ENCODE results near the gene TTLL5. TPM values are rescaled to one million over a fixed set of nuclear protein-coding genes. Genes with fewer than 3 reads are reported as not detected.
"Not testable (repeated sequence)": the region's sequence is repeated elsewhere in the genome, so short reads cannot be mapped to it uniquely, and the experiment has no call there.

The TTLL5 gene
- total RNA-seq, 1 donor from 2014 or later: 20.4 TPM

DNA sequence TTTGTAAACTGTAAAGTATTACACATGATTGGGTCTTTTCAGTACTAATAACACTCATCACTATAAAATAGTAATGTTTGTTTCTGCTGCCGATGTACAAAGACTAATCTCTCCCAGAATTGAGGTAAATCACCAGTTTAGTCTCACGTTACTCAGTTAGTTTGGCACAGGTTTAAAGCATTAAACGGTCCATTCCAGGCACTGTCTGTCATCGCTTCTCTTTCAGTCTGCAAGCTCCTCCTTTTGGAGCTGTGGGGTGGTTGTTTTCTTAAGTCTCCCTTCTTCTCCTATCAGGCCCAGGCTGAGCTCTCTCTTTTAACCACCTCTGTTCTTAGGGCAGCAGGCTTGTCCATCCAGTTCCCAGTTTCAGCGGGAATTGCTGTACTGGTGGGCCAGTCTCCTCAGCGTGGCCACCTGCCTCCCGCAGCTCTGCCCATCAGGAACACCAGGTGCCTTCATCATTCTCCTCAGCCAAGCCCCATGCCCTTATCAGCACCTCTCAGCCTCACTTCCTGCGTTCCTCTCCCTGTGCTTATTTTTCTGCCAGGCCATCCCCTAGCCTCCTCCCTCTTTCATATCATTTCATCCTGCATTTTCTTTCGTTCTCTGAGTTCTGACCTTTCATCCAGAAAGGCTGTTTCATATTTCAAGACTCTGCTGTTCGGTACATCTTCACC, 171.7 kb downstream of the TTLL5 start:
- peak in 1 of 2 donors; percentile 17 for DNase-seq (ENCODE audit: low read depth in 2 of 2)

DNA sequence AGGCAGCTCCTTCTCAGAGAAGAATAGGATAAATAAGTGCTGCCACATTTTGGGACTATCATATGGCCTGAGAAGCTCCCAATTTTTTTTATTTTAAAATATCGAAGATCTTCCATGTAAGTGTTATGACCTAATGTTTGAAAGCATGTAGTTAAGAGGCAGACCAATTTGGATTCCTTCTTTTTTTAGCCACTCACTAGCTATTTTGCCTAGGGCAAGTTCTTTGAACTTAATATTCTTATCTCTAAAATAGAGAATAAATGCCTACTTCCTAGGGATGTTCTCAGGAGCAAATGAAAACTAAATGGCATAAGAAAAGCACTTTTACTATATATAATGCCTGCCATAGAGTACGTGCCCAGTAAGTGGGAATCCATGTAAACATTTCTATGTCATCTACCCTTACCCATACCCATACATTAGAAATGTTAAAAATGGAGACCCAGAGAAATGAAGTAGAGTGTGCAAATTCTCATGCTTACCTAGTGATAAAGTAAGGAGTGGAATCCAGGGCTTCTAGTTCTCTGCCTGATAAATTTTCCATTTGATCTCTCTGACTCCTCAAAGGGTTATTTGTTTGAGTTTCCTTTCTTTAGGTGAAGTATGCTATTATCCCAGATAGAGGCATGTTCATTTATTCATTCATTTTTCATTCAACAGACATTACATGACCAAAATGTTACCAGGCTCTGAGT, 172.4 kb downstream of the TTLL5 start:
- no peak for DNase-seq (ENCODE audit: low read depth in 2 of 2)

DNA sequence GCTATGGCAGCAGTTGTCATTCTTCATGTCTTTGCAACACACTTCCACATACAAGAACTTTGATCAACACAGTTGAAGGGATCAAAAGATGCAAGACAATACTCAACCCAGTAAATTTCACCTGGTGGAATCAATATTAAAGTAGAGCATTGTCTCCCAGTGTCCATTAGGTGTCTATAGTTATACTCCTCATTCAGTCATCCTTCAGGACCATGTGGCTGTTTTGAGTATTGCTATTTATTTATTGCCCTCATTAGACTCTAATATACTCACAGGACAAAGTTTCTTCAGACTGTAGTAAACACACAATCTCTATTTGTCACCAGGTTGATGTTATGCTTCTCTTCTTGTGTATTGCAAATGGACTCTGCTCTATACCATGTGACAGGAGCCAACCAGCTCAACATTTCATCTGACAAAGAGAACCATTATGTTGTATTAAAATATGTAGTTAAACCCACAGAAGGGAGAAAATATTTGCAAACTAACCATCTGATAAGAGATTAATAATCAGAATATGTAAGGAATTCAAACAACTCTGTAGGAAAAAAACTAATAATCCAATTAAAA, 174.2 kb downstream of the TTLL5 start:
- DNase-seq (ENCODE audit: low read depth in 2 of 2): no peak

DNA sequence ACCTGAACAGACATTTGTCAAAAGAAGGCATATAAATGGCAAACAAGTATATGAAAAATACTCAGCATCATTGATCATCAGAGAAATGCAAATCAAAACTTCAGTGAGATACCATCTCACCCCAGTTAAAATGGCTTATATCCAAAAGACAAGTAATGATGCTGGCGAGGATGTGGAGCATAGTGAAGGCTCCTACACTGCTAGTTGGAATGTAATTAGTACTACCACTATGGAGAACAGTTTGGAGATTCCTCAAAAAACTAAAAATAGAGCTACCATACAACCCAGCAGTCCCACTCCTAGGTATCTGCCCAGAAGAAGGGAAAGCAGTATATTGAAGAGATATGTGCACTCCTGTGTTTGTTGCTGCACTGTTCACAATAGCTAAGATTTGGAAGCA, 174.7 kb downstream of the TTLL5 start:
- DNase-seq (ENCODE audit: low read depth in 2 of 2): no peak

DNA sequence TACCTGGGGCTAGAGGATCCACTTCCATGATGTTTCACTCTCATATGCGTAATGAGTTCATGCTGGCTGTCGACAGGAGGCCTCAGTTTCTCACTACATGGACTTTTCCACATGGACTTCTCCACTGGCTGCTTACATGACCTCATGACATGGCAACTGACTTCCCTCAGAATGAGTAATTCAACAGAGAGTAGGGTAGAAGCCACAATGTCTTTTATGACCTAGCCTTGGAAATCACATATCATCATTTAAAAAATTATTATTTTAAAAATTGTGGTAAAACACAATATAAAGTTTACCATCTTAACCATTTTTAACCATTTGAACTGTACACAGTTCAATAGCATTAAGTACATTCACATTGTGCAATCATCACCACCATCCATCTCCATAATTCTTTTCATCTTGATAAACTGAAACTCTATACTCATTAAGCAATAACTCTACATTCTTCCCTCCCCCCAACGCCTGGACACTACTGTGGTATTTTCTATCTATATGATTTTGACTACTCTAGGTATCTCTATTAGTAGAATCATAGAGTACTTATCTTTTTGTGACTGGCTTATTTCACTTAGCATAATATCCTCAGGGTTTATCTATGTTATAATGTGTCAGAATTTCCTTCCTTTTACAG, 176.2 kb downstream of the TTLL5 start:
- DNase-seq (ENCODE audit: low read depth in 2 of 2): no peak

DNA sequence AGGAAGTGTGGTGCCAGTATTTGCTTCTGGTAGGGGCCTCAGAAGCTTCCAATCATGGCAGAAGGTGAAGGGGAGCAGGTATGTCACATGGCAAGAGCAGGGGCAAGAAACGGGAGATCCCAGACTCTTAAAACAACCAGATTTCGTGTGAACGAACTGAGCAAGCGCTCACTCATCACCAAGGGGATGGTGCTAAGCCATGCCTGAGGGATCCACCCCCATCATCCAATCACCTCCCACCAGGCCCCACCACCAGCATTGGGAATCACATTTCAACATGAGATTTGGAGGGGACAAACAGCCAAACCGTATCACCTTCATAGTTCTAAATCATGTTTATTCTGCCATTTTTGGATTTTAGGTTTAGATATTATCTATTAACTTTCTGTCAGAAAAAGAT, 179.9 kb downstream of the TTLL5 start:
- DNase-seq (ENCODE audit: low read depth in 2 of 2): no peak

DNA sequence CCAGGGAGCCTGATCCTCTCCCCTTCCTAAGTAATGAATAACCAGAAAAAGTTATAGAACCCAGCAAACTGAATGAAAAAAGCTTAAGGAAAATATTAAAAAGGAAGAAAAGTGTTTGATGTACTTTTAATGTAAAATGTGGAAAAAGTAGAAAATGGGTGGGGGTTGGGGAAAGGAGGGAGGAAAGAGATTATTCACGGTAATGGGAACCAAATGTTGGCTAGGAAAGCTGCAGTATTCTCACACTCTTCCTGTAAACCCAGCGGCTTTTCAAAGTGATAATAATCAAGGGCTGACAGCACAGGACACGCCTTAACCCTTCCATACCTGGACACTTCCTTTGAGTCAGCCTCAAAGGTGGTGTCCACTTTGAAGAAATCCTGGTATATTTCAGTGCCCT, 181.5 kb downstream of the TTLL5 start:
- DNase-seq (ENCODE audit: low read depth in 2 of 2): peak in 1 of 2 donors; percentile 38

DNA sequence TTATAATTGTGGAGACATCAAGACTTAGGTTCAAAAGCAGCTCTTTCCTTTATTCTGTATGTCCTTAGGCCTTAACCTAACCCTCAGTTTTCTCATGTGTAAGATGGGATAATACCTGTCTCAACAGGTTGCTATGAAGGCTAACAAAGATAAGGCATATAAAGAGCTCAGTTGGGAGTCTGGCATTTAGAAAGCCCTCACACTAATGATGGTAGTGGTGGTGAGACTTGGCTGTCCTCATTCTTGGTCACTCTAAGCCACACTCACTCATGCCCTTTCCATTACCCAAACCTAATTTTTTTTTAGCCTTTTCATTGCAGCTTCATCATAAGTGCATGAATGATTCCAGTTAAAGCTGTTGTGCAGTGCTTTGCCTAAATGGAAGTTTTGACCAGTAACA, 183.4 kb downstream of the TTLL5 start:
- no peak for DNase-seq (ENCODE audit: low read depth in 2 of 2)

DNA sequence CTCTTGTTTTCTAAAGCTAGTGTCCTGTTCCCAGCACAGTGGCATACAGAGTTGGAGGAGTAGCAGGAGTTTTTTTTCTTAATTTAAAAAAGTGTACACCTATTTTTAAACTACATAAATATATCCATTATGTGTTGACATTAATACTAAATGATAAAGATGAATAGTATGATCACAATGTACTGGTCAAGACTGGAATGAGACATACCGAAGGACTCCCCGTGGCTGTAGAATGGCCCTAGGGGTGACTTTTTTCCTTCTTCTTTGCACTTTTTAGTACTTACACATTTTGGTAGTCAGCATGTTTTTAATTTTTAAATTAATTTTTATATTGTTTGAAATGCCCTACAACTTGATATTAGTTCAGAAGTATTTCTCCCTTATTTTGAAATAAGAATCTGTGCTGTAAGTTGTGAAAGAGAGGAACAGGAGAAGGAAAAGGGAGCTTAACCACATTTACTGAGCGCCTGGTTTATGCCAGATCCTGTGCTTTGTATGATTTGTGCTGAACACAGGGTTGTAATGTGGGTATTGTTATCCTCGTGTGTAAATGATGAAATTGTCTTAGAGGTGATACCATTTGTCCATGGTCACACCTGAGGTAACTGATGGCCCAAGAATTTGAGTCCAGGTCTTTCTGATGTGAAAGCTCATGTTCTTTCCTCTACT, 184.2 kb downstream of the TTLL5 start:
- DNase-seq (ENCODE audit: low read depth in 2 of 2): no peak

DNA sequence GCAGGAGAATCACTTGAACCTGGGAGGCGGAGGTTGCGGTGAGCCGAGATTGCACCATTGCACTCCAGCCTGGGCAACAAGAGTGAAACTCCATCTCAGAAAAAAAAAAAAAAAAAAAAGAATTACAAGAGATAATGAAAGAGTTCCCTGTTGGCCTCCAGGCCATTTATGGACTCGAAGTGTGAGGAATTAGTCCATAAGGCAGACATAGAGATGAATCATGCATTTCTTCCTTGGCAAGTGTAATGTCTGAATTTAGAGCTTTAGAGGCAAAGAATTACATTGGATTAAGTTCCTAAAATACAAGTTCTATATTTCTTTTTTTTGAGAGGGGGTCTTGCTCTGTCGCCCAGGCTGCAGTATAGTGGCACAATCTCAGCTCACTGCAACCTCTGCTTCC, 185.6 kb downstream of the TTLL5 start:
- not testable (repeated sequence) for DNase-seq (ENCODE audit: low read depth in 2 of 2)

DNA sequence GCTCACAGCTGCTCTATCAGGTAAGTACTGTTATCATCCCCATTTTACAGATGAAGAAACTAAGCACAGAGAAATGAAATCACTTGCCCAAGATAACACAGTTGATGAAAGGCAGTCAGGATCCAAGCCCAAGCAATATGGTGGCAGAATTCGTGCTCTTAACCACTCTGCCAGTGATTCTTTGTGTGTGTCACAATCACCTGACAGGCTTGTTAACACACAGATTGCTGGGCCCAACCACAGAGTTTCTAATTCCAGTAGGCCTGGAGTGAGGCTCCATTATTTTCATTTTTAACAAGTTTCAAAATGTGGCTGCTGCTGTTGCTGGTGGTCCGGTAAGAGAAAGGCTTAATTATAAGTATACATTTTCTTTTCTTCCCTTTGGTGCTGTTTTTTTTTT, 186.5 kb downstream of the TTLL5 start:
- no peak for DNase-seq (ENCODE audit: low read depth in 2 of 2)

DNA sequence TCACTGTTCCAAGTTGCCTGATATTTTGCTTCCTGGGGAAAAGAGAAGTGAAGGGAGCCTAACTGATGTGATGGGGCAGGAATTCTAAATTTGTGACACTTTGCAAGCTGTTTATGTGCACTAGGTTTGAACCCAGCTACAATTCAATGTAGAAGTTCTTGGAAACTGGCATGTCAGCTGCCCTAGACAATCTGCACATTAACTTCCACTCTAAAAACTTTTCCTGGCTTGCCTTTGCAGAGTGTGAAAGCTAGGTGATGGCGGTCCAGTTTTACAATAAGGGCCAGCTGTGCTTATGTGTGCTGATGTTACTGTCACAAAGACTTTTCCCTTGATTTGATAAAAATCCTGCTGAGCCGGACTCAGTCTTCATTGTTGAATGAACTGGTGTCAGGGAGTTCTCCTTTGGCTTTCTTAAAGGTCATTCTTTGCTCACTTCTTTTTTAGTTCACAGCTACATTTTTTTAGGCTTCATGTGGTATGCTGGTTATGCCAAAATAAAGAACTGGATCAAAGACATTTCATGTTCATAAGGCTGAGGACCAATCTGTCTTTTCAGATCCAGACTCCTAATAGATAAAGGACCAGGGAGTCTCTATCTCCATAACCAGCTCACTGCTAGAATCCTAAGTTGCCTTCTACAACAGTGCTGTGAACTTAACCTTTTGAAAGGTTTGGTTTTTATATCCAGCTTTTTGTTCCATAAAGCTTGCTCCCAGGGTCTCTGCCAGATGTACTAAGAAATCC, 187.3 kb downstream of the TTLL5 start:
- DNase-seq (ENCODE audit: low read depth in 2 of 2): no peak

DNA sequence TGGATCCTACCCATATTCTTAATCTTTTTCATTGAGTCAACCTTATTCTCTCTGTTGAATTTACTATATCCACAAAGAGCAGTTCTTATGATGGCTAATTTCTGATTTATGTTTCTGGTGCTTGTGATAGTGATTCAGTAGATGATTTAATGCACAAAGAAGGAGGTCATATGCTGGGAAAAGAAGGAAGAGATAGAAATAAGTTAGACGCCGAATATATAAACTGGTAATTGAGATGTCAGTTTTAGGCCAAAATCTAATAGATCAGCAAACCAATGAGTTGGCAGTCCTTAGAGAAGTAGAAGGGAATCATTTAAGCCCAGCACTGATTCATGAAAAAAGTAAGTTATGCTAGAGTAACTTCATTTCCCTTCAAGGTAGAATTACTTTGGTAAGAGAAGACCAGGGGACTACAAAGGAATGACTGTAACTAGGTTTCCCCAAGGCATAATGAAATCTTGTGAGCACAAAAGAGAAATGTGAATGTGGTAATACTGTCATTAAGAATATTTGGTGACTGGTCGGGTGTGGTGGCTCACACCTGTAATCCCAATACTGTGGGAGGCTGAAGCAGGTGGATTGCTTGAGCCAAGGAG, 188.4 kb downstream of the TTLL5 start:
- no peak for DNase-seq (ENCODE audit: low read depth in 2 of 2)

DNA sequence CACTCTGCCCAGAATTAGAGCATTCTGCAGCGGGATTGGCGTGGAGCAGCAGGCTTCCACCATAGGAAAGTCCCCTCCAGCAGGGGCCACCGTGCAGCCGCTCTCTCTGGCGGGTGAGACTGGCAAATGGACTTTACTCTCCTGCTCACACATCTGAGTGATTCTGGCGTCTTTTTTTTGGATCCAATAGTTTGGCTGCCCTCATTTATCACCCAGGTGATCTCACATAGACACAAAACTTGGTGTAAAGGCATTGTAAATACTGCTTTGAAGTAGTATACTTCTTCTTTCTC, 190.5 kb downstream of the TTLL5 start:
- DNase-seq (ENCODE audit: low read depth in 2 of 2): no peak

DNA sequence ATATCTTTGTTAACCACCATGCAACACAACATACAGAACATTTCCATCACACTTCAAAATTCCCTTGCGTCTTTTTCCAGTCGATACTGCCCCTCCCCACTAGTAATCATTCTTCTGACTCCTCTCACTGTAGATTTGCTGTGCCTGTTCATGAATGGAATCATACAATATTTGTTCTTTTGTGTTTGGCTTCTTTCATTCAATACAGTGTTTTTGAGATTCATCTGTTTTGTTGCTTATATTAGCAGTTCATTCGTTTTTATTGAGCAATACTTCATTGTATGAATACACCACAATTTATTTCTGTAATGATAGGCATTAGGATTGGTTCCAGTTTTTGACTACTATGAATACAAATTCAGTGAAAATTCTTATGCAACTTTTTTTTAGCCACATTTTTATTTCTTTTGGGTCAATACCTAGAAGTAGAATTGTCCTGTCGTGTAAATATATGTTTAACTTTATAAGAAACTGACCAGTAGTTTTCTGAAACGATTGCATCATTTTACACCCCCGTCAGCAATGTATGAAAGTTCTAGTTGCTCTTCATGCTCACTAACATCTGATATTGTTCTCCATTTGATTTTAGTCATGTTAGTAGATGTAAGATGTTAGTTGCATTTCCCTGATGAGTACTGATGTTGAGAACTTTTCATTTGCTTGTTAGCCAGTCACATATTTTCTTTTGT, 193.2 kb downstream of the TTLL5 start:
- DNase-seq (ENCODE audit: low read depth in 2 of 2): no peak

DNA sequence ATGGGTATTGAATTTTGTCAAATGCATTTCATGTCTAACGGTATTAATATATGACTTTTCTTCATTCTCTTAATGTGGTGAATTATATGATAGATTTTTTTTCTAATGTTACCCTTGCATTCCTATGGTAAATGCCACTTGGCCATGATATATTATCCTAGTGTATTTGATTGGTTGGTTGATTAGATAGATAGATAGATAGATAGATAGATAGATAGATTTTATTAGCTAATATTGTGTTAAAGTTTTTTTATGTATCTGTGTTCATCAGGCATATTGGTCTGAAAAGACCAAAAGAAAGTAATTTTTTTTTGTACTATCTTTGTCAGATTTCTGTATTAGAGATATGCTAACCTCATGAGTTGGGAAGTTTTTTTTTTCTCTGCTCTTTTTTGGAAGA, 196.2 kb downstream of the TTLL5 start:
- no peak for DNase-seq (ENCODE audit: low read depth in 2 of 2)

DNA sequence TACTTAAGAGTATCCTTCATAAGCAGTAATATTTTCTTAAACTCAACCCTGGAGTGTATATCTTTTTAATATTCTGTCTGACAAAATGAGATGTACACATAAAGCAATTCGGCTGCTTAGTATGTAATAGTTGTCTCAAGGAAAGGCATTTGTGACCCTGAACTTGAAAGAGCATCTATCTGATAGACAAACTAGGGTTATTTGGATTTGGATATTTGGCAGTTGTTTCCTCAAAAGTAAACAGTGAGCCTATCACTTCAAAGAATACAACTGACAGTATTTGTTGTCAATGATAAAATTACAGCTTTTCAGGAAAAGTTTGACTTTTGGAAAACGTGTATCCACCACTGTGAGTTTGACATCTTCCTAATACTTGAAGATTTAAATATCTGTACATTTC, 197.3 kb downstream of the TTLL5 start:
- DNase-seq (ENCODE audit: low read depth in 2 of 2): no peak

DNA sequence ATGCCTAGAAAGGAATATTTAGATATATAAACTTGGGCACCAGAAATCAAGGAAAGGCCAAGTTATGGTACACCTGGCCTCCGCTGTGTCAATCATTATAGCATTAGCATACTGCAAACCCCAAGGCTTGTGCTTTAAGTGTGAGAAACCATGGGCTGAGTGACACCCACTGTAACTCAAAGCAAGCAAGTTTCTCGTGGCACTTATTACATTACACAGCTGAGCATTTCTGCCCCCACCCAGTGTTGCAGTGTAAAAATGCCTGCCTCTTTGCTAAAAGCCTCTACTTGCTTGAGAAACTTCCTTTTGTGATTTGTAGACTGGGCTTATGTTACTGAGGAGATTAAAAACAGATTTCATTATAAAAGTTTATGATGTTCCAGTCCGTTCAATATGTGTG, 198.7 kb downstream of the TTLL5 start:
- DNase-seq (ENCODE audit: low read depth in 2 of 2): no peak

DNA sequence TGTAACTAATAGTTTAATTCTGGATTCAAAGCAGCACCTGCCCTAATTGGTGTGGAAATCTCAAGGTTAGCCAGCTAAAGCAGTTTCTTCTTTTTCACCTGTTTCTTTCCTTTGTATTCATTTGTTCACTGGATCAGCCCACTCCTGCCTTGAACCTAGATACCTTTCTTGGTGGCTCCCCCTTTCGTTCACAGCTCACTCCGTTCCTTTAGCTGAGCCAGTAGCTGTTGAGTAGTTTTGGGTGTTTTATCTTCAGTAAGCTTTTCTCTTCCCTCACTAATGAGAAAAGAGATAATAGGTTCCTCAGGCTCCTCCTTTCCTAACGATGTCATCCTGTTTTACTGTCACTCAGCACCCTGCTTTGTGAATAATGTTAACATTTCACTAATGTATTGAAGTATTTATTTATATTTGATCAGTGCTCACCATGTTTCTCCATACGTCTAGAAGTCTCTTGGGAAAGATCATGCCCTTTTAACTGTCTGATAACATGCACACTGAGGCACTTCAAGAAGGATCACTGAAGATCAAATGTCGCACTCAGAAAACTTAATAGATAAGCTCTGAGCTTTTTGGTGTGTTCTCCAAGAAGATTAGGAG, 199.6 kb downstream of the TTLL5 start:
- no peak for DNase-seq (ENCODE audit: low read depth in 2 of 2)

DNA sequence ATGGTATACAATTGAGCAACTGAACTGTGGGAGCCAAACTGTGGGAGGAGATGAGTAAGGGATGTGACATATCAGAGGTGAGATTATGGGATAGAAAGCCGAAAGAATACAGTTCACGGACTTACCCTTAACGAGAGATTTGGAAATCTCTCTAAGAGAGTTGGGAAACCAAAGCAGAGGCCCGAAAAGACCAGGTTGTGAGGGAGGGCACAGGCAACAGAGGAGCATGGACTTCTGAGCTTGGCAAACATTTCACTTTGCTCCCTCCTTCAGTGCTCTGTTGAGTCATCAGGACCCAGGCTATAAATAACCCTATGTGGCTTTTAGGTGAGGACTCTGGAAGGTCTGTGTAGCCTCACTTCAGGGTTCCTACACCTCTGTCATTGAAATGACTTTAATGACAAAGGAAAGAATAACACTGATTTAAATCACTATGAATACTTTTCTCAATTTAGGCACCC, 200.1 kb downstream of the TTLL5 start:
- peak in 1 of 2 donors; percentile 10 for DNase-seq (ENCODE audit: low read depth in 2 of 2)
